NCI-H1436 treated with DMSO at 0.1 percent for 48 hours (cell line): ENCODE results near the gene ACCSL.

ENCODE experiments used
- DNase-seq: peaks from one replicate; lab custom pipeline; 2025; lab: John Stamatoyannopoulos, UW

Gene ACCSL

GRCh38 chr11:44047931-44048431 is at the start of gene ACCSL:
ACCSL (plus strand) TSS chr11:44047981; CDS start chr11:44048037, 56 bp downstream.
- no peak for DNase-seq

GRCh38 chr11:43998308-43998707 is 49.5 kb upstream of the ACCSL start:
- no peak for DNase-seq

GRCh38 chr11:44000731-44001130 is 47.0 kb upstream of the ACCSL start:
- no peak for DNase-seq

- DNase-seq, result no peak
These were observed 45.3 kb upstream of the ACCSL start for GRCh38 chr11:44002191-44003093.

- no peak for DNase-seq
These were observed 43.9 kb upstream of the ACCSL start for GRCh38 chr11:44003736-44004451.

DNA sequence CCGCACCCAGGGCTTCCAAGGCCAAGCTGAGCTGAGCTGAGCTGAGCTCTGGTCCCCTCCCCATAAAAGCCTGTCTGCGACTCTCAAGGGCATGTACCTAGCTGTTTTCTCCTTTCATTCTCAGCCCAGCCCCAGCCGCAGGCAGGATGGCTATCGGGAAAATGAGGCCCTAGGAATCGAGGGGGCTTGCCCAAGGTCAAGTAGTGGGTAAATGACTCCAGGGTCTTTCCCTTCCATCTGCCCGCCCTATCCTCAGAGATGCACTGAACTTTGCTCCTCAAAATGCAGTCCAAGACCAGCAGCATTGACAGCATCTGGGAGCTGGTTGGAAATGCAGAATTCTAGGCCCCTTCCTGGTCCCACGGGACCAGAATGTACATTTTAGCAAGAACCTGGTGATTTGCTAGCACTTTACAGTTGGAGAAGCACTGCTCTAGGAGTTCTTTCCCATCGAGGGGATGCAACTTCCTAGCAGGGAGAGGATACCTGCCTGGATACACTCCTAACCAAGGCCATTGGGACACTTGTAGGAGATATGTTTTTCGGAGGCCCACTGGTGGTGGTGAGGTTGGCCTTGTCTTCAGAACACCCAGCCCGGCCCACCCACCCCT is 43.2 kb upstream of the ACCSL start:
- DNase-seq, result no peak

DNA sequence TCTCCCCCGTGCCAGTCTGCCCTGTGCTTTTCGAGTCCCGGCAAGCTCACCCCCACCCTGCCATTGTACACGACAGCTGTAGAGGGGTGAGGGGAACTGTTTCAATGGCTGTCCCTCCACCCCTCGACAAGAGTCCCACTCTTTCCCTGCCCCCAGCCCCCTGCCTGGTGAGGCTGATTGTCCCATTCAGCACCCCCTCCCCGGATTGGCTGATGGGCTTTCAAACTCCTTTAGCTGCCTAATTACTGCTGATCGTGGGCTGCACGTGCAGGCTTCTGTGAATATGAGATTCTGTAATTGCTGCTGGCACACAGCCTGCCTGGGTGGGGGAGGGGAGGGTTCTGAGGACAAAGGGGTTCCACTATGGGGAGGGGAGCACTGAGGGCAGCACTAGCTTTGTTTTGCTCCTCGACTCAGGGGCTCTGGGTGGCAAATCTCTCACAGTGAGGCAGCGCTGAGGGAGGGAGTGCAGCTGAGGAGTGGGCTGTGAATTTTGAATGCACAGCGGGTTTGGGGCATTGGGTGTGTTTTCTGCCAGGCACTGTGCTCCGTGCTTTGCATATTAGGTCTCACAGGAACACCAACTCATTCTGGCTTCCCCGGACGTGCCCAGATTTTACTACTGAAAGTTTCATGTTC is 42.6 kb upstream of the ACCSL start:
- peak; percentile 85 for DNase-seq

DNA sequence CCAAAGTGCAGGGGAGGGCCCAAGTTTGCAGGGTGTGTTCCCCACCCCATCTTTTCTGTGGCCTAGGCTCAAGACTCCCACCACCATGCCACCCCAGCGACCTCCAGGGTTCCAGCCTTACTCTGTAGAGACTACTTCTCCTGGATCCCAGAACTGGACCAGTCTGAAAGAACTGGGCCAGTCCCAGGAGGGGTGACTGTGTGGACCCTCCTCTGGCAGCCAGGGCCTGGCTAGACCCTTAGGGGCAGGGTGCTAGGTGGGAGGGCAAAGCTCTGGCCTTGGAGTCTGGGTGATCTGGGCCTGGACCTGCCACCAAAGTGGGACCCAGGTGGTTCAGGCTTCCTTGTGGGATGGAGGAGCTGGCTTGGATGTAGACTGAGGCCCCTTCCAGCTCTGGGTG is 41.8 kb upstream of the ACCSL start:
- DNase-seq, result no peak

DNA sequence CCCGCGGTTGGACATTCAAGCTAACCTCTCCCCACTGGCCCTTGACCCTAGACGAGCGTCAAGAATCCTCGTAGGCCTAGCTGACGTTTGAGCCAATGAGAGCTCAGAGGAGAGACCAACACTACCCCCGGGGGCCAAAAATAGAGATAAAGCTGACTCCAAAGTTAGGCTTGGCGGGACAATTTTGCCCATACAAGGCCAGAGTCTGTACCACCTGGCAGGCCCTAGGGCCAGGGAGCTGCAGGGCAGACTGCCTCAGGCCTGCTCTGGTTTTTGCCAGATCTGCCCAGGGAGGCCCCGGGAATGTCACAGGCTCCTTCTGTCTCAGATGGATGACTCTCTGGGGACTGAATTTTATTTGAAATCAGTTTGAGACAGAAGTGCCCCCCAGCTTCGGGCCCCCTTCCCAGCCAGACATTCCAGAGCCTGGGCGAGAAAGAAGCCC is 40.8 kb upstream of the ACCSL start:
- no peak for DNase-seq

GRCh38 chr11:44007481-44008087 is 40.2 kb upstream of the ACCSL start:
- no peak for DNase-seq

DNA sequence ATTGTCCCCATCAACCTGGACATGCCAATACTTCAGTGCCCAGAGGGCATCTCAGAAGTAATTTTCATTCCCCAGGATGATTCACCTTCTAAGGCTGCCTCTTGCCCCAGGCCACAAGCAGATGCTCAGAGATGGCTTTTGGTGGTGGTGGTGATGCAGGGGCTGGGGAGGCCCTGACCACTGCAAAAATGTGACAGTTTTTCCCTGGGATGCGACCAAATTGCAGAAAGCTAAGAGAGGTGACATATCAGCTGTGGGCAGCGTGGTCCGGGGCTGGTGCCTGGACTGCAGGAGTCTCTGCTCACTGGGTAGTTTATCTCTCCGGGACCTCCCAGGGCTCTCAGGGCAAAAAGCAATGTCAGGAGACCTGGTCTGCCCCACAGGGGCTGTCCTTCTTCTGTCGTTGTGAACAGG is 39.7 kb upstream of the ACCSL start:
- no peak for DNase-seq

- DNase-seq, result no peak
These were observed 39.1 kb upstream of the ACCSL start for GRCh38 chr11:44008698-44009097.

DNA sequence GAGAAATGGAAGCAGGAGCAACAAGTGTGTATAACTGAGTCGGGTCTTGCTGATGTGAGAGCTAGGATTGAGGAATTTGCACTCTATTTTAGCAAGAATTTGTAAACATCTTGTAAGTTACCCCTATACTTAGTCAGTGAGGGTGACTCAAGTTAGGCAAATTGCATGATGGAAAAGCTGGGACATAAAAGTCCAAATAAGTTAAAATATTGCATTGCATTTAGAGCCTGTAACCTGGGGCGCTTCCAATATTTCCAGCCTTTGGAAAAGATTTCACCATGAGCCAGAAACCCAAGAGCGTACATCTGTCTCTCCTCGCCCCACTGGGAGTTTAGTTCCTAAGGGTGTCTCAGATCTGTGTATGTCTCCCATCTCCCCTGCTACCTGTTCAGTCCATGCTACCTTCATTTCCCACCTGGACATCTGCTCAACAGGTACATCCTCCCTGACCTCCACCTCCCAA is 37.0 kb upstream of the ACCSL start:
- no peak for DNase-seq

- no peak for DNase-seq
These were observed 36.0 kb upstream of the ACCSL start for GRCh38 chr11:44011797-44012196.

- no peak for DNase-seq
These were observed 32.7 kb upstream of the ACCSL start for GRCh38 chr11:44014968-44015623.

DNA sequence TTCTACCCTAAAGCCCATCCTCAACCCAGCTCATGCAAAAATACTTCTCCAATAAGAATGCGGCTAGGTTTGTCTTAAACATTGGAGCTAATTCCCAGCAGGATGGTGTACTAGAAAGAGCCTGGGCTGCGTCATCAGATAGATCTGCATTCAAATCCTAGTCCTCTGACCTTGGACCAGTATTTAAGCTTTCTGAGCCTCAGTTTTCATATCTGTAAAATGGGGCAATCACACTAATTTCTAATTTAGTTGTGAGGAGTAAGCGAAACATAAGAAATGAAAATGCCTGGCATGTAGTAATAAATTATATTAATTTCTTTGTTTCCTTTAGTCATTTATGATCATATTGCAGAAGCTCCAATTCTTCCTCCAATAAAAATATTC is 32.2 kb upstream of the ACCSL start:
- DNase-seq, result no peak

- no peak for DNase-seq
These were observed 31.6 kb upstream of the ACCSL start for GRCh38 chr11:44016131-44016530.

- DNase-seq, result no peak
These were observed 31.0 kb upstream of the ACCSL start for GRCh38 chr11:44016546-44017442.

- DNase-seq, result no peak
These were observed 30.2 kb upstream of the ACCSL start for GRCh38 chr11:44017443-44018126.
